ENCODE measurements around the gene ACACA.

GRCh38 chr17:37327341-37328090, 79.1 kb downstream of the ACACA start:
- no peak for TF ChIP-seq CTCF (conservative IDR thresholded peaks at IDR 0.05 in 1 of 2, IDR thresholded peaks at IDR 0.05 in 1 of 2; ENCODE audit: low read depth in 1 of 2, low read length in 2 of 2)
- TF ChIP-seq EZH2 (IDR thresholded peaks at IDR 0.05; ENCODE audit: low read length, missing control alignments), result no peak

Measured in fibroblast of lung (primary cell).